Loucy (cell line): ENCODE measurements around the gene TMEM256.

ENCODE experiments used
- EZH2phosphoT487 ChIP-seq: fragments of 200-600 bp; IDR thresholded peaks from 2 replicates; pipeline ENCODE4 v1.6.1; 2018; ENCODE audit warnings: antibody characterized with exemption, mild to moderate bottlenecking, moderate library complexity, borderline replicate concordance
- TF ChIP-seq, protein P1 (sequence below): fragments of 200-600 bp; sonication (generic); conservative IDR thresholded peaks from 2 replicates; pipeline ENCODE4 v1.5.1; 2014; ENCODE audit warnings: mild to moderate bottlenecking, antibody characterized with exemption, low read length

GRCh38 chr17:7414837-7415236 is 10.9 kb upstream of the TMEM256 start:
- TF ChIP-seq, protein P1, sequence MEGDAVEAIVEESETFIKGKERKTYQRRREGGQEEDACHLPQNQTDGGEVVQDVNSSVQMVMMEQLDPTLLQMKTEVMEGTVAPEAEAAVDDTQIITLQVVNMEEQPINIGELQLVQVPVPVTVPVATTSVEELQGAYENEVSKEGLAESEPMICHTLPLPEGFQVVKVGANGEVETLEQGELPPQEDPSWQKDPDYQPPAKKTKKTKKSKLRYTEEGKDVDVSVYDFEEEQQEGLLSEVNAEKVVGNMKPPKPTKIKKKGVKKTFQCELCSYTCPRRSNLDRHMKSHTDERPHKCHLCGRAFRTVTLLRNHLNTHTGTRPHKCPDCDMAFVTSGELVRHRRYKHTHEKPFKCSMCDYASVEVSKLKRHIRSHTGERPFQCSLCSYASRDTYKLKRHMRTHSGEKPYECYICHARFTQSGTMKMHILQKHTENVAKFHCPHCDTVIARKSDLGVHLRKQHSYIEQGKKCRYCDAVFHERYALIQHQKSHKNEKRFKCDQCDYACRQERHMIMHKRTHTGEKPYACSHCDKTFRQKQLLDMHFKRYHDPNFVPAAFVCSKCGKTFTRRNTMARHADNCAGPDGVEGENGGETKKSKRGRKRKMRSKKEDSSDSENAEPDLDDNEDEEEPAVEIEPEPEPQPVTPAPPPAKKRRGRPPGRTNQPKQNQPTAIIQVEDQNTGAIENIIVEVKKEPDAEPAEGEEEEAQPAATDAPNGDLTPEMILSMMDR = no peak
- TF ChIP-seq EZH2phosphoT487 = no peak
